Natural killer cell treated with Interleukin-12 subunit alpha and Interleukin-12 subunit beta and Interleukin-15 and Interleukin-18, amount 100 ng/mL, for 72 hours (primary cell): ENCODE results near the gene DKK3. TPM values are rescaled to one million over a fixed set of nuclear protein-coding genes. Genes with fewer than 3 reads are reported as not detected.
A peak's percentile ranks its signal among the peaks of the same experiment; 100 is the strongest.

Experiments used
- ATAC-seq, 2 donors: fragments of 150-1000 bp; cut with Tn5 transposase in 1 of 2; sonication (Bioruptor Pico), chemical (Tn5 transposase) in 1 of 2; 2 replicates each; pipeline ENCODE4 v1.10.0; 2021
- DNase-seq: peaks from one replicate; pipeline ENCODE4 v3.0.0; 2022; ENCODE audit warnings: low spot score
- H3K27ac Mint-ChIP-seq, 2 donors: 1 replicate in 1 of 2; 2 replicates in 1 of 2; pipeline ENCODE4 v1.8.0; 2022; ENCODE audit warnings: mixed read lengths in 2 of 2, mild to moderate bottlenecking in 1 of 2, moderate library complexity in 1 of 2
- H3K27me3 Mint-ChIP-seq, 2 donors: 1 replicate in 1 of 2; 2 replicates in 1 of 2; pipeline ENCODE4 v1.8.0; 2022; ENCODE audit warnings: mixed read lengths in 2 of 2
- H3K36me3 Mint-ChIP-seq: one replicate; pipeline ENCODE4 v1.8.0; 2022; ENCODE audit warnings: mixed read lengths
- H3K4me1 Mint-ChIP-seq, 2 donors: 1 replicate in 1 of 2; 2 replicates in 1 of 2; pipeline ENCODE4 v1.8.0; 2022; ENCODE audit warnings: low read depth in 2 of 2, mixed read lengths in 2 of 2, mild to moderate bottlenecking in 1 of 2
- H3K4me3 Mint-ChIP-seq: one replicate; pipeline ENCODE4 v1.8.0; 2022; ENCODE audit warnings: mixed read lengths
- H3K9me3 Mint-ChIP-seq: 2 replicates; pipeline ENCODE4 v1.8.0; 2022; ENCODE audit warnings: mixed read lengths
- total RNA-seq, 2 donors: library from RNA; stranded (reverse); gene quantifications; one replicate each; pipeline ENCODE4 v1.2.3, GENCODE V29; 2022

The DKK3 gene
- total RNA-seq, 2 donors from 2014 or later, result not detected

DNA sequence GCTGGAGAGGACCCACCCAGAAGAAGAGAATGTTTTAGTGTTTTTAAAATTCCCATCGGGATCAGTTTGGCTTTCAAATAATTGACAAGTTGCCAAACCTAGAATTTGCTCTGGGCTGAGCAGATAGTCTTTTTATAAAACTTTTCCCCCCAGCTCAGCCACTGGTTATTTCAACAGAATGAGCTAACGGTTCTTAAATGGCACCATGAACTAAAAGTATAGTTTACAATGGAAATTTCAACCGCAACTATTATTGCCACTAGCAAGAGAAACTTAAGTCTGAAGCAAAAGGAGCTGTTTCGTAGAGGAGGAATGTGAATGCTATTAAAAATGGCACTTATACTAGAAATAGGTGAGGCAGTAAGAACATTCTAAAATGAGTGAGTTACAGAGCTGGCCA lies 3.4 kb downstream of the DKK3 start:
- Mint-ChIP-seq H3K9me3 (no peaks in the 10 kb centered on the region), H3K4me3 (no peak overlapping the region), H3K4me1 (peaks cover 0 to 4% of the 10 kb centered on the region in 2 donors), H3K36me3 (no peaks in the 10 kb centered on the region), H3K27ac (no peak overlapping the region), H3K27me3 (peaks cover 48 to 52% of the 10 kb centered on the region in 2 donors)
- DNase-seq (no peak), ATAC-seq (no peak)

DNA sequence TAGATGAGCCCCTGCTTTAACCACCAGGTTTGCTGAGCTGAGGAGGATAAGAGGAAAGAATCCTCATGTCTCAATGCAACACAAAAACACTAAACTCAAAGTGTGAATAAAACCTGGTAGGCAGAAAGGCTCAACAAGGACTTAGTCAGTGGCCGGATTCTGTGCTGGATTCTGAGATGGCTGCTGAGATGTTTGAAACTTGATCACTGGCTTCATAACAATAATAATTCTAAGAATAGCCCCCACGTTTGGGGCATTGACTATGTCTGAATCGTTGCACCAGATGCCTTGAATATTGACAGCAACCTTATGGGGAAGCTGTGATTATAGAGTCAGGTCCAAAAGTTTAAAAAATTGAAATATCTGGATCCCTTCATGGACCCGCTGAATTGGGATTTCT lies 4.6 kb downstream of the DKK3 start:
- peaks cover 40 to 43% of the 10 kb centered on the region in 2 donors for H3K27me3 Mint-ChIP-seq
- no peaks in the 10 kb centered on the region for H3K36me3 Mint-ChIP-seq
- H3K27ac Mint-ChIP-seq, result no peak overlapping the region
- DNase-seq (no peak), ATAC-seq (no peak)
- H3K4me1 Mint-ChIP-seq, result peaks cover 0 to under 1% of the 10 kb centered on the region in 2 donors
- no peak overlapping the region for H3K4me3 Mint-ChIP-seq
- no peaks in the 10 kb centered on the region for H3K9me3 Mint-ChIP-seq

DNA sequence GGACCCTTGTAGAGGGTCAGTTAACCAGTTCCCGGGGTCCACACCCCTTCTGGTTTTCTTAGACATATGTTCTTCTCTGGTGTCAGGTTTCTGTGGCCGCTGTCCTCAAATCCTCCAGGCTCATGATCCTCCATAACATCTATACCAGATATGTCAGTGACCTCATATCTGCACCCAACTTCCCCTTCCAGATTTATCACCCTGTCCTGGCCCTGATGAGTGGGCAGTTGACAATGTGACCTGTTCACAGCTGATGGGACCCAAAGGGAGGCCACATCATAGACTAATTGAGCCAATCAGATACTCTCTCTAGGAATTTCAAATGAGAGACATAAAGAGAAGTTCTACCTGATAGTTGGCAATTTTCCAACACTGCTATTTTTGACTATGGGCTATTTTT lies 5.1 kb downstream of the DKK3 start:
- Mint-ChIP-seq H3K27ac (no peak overlapping the region), H3K4me1 (peaks cover 4 to 5% of the 10 kb centered on the region in 2 donors), H3K9me3 (no peaks in the 10 kb centered on the region), H3K4me3 (no peak overlapping the region), H3K36me3 (no peaks in the 10 kb centered on the region), H3K27me3 (peaks cover 40 to 43% of the 10 kb centered on the region in 2 donors)
- DNase-seq, result no peak
- ATAC-seq, result no peak

DNA sequence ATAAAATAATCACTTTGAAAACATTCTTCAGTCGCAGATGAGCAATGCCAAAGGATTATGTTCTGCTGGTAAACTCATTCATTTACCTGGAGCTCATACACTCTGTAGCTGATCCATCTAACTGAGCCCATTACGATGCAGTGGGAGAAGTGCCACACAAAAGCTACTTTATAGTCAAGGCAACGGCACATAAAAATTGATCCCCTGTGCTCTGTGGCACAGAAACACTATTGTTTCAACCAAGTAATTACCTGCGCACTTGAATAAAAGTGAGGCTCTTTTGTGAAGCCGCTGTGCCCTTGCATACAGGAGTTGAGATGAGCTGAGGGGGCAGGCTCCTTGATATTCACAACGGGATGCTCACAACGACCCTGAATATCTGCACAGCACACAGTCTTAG lies 7.2 kb downstream of the DKK3 start:
- peaks cover 5 to 7% of the 10 kb centered on the region in 2 donors for H3K4me1 Mint-ChIP-seq
- H3K36me3 Mint-ChIP-seq, result no peaks in the 10 kb centered on the region
- no peak overlapping the region for H3K4me3 Mint-ChIP-seq
- H3K27ac Mint-ChIP-seq, result no peak overlapping the region
- no peaks in the 10 kb centered on the region for H3K9me3 Mint-ChIP-seq
- DNase-seq (no peak), ATAC-seq (no peak)
- H3K27me3 Mint-ChIP-seq, result peaks cover 24 to 28% of the 10 kb centered on the region in 2 donors

DNA sequence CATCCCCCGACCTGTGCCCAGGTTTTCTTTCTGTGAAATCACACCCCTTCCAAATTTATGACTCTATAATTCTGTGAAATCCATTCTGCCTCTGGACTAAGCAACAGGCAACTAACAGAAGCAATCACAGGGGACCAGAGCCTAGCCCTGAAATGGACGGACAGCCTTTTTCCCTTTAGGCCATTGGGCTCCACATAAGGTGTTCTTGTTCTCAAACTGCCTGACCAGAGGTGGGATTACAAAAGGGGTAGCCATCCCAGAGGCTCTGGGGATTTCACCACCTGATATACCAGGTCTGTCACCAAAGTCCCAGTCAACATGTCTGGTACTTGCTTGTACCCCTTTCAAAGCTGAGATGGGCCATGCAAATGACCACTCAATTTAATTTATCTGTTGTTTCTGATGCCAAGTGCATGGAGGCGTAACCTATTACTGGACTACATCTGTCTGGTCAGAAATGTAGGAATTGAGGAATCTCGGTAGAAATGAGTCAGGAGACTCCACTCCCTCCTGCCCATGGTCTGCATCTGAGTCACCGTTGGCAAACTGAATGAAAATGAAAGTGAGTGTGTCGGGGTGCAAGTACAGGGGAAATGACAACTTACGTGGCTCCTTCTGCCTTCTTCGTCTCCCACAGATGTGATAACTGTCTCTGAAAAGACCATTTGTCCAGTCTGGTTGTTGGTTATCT lies 10.2 kb downstream of the DKK3 start:
- ATAC-seq, result peak in 1 of 2 donors; percentile 68
- no peaks in the 10 kb centered on the region for H3K9me3 Mint-ChIP-seq
- peaks cover 7% of the 10 kb centered on the region in 2 donors for H3K4me1 Mint-ChIP-seq
- no peaks in the 10 kb centered on the region for H3K36me3 Mint-ChIP-seq
- peak overlapping the region; percentile 45 for H3K4me3 Mint-ChIP-seq
- no peak overlapping the region for H3K27ac Mint-ChIP-seq
- DNase-seq, result no peak
- peaks cover 4 to 15% of the 10 kb centered on the region in 2 donors for H3K27me3 Mint-ChIP-seq

DNA sequence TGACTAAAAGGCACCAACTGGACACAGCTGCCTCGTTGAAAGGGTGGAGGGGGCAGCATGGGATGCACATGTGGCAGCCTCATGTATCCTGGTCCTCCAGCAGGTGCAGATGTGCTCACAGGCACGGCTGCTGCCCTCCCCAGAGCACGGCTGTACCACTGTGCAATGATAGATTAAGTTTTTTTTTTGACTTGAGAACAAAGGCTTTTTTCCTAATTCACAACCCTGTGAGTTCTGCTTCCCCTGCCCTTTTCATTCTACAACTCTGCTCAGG lies 11.4 kb downstream of the DKK3 start:
- no peak overlapping the region for H3K4me3 Mint-ChIP-seq

DNA sequence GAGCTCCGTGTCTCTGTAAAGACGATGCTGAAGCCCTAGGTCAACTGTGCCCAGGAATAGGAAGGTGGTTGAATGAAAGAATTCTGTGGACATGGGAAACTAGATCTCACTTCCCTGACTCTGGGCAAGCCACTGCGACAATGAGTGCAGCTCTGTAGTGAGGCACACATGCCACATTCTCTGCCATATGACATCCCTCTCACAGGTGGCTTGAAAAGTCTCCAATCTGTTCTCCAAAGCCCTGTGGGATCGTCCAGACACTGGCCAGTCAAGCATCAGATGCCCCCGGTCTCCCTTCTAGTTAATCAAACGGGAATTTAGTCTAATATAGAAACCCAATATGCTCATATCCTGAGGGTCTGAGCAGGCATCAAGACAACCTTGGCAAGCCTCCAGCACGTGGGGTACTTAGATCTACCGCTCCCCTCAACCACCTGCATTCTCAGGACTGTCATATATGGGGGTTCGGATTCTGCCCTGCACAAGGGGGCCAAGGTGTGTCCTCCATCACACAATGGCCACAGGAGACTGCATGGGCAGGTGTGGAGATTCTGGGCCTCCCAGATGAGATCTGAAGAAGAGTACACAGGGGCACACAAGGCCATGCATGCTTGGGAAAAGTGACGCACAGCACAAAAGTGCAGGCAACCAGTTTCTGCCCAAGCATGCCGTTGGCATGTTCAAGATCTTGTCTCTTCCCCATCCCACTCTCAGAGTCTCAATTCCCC lies 11.9 kb downstream of the DKK3 start:
- Mint-ChIP-seq H3K27me3 (peaks cover 0 to 19% of the 10 kb centered on the region in 2 donors), H3K27ac (no peak overlapping the region), H3K4me3 (no peak overlapping the region), H3K36me3 (no peaks in the 10 kb centered on the region), H3K9me3 (no peaks in the 10 kb centered on the region), H3K4me1 (peaks cover 7% of the 10 kb centered on the region in 2 donors)
- DNase-seq (no peak), ATAC-seq (no peak)

More for the DNA sequence above, 11.4 kb downstream of the DKK3 start:
- H3K4me1 Mint-ChIP-seq, result peaks cover 7% of the 10 kb centered on the region in 2 donors
- no peaks in the 10 kb centered on the region for H3K36me3 Mint-ChIP-seq
- ATAC-seq, result no peak
- no peak for DNase-seq
- peaks cover 0 to 16% of the 10 kb centered on the region in 2 donors for H3K27me3 Mint-ChIP-seq
- H3K9me3 Mint-ChIP-seq, result no peaks in the 10 kb centered on the region
- H3K27ac Mint-ChIP-seq, result no peak overlapping the region

DNA sequence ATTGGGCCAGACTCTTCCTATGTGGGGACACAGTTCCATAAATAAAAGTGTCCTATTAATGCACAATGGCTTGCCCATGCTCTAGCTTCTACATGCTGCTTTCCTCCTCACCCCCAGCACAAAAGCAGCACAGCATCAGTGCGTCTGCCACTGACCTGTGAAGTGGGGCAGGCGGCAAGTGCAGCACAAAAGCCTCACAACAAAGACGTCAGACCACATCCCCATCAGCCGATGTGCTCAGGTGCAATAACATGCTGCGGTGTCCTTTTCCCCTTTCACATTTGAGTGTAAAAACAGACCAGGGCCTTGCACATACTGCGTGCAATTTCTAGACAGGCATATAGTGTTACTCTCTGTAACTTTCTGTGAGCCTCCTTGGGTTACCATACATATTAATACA lies 12.8 kb downstream of the DKK3 start:
- H3K9me3 Mint-ChIP-seq, result no peaks in the 10 kb centered on the region
- peak in 1 of 2 donors; percentile 34 for ATAC-seq
- peaks cover 7% of the 10 kb centered on the region in 2 donors for H3K4me1 Mint-ChIP-seq
- no peak overlapping the region for H3K4me3 Mint-ChIP-seq
- H3K27ac Mint-ChIP-seq, result no peak overlapping the region
- no peaks in the 10 kb centered on the region for H3K36me3 Mint-ChIP-seq
- peaks cover 0 to 18% of the 10 kb centered on the region in 2 donors for H3K27me3 Mint-ChIP-seq
- no peak for DNase-seq

DNA sequence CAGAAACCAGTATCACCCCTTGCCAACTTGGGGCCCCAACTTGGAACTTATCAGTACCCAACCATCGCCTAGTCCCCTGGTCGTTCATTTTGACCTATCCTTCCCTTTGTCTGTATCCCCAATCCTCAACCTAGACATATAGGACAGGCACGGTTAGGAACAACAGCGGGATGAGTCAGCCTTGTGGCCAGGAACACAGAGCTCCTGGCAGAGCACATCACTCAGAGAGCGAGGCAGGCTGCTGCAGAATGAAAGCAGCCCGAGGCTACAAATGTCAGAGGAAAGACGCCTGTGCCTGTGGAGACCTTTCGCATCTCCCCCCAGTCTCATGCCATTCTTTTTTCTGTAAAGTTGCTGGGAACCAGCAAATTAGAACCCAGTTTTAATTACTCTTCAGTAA lies 14.6 kb downstream of the DKK3 start:
- no peaks in the 10 kb centered on the region for H3K36me3 Mint-ChIP-seq
- ATAC-seq, result no peak
- H3K27me3 Mint-ChIP-seq, result peaks cover 0 to 20% of the 10 kb centered on the region in 2 donors
- no peak overlapping the region for H3K27ac Mint-ChIP-seq
- no peak overlapping the region for H3K4me3 Mint-ChIP-seq
- H3K9me3 Mint-ChIP-seq, result no peaks in the 10 kb centered on the region
- DNase-seq, result no peak
- peaks cover 7% of the 10 kb centered on the region in 2 donors for H3K4me1 Mint-ChIP-seq

DNA sequence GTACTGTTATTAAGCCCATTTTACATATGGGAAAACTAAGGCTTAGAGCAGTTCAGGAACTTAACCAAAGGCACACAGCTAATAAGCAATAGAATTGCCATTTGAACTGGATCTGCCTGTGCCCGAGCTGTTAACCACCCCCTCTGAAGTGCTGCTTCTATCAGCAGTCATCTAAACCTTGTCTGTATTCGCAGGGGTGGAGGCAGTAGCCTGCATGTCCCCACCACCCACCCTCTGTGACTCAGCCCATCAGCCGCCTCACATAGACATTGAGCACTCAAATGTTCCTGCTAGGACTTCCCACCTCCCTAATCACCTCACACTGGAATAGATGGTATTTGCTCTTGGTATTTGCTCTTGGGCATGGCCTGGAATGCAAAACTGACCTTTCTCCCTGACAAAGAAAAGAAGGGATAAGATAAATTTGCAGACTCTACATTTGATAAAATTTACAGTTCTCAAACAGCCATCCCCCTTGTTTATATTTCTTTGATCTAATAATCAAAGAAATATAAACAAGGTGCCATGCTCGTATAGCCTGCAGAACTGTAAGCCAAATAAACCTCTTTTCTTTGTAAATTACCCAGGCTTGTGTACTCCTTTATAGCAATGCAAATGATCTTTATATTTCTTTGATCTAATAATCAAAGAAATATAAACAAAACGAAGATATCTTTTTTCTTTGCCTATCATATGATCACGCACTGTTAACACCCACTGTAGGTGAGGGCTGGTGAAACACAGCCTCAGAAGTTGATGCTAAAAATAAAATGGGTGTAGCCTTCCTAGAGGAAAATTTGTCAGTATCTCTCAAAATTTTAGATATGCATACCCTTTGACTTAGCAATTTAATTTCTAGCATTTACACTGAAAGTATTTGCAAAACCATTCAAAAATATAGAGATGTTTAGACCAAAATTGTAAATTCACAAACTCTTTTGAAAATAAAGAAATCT lies 15.9 kb downstream of the DKK3 start:
- ATAC-seq (no peak), DNase-seq (no peak)
- Mint-ChIP-seq H3K27ac (no peak overlapping the region), H3K4me3 (no peak overlapping the region), H3K9me3 (no peaks in the 10 kb centered on the region), H3K27me3 (peaks cover 0 to 20% of the 10 kb centered on the region in 2 donors), H3K36me3 (no peaks in the 10 kb centered on the region), H3K4me1 (peaks cover 0 to 7% of the 10 kb centered on the region in 2 donors)

DNA sequence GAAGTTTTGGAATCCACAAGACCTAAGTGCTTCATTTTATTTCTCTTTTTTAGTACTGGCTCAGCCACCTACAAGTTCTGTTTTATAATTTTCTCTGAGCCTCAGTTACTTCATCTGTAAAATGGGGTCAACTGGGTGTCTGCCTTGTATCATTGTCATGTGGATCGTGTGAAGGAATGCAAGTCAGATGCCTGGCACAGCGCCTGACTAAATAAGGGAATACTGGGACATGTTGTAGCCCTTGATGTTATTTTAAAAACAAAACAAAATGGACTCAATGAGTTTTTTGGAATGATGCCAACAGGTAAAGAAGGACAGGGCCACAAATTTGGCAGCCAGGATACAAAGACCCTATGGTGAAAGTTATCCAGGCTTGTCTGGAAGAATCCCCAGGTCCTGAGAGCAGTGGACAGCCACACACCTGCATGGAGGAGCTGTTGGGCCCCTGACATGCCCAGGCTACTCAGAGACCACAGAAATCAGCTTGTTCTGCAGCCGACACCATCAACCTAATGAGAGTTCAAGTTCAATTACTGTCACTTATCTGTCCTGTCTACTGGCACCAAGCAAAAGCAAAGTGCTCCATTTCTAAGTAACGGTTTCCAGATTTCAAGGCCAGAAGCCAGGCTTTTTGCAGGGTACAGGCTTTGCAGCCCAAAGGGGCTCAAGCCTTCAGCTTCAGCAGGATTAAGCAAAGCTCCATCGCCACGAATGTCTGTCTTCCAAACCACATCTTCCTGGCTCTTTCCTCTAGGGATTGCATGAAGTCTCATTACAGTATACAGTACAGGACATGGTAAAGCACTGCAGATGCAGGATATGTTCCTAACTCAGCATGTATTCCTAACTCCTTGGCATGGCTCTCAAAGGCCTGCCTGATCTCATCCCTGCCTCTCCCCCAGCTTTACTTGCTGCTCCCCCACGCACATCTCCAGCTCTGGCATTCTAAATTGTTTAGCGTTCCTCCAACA lies 18.4 kb downstream of the DKK3 start:
- Mint-ChIP-seq H3K4me1 (peaks cover 0 to 5% of the 10 kb centered on the region in 2 donors), H3K4me3 (no peak overlapping the region), H3K27ac (no peak overlapping the region)

DNA sequence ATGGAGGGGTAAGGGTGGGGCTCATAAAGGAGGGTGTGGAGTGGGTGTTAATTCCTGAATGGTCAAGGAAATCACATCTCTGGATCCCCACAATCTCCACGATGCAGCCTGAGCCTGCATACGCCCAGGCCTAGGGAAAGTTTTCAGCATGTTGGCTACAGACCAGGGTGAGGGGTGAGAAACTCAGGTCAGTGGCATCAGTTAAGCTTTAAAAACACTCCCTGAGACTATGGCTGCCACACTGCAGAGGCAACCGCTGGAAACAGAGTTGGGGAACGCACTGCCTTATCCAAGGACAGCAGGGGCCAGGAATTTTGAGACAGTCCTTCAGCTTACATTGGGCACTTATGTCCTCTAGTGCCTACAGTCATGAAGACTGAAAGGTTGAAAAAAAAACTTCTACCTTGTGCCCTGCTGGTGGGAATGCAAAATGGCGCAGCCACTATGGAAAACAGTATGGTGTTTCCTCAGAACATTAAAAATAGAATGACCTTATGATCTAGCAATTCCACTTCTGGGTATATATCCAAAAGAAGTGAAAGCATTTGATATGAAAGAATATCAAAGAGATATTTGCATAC lies 19.7 kb downstream of the DKK3 start:
- Mint-ChIP-seq H3K4me1 (peaks cover 0 to 5% of the 10 kb centered on the region in 2 donors), H3K27me3 (peaks cover 0 to 16% of the 10 kb centered on the region in 2 donors), H3K4me3 (no peak overlapping the region), H3K9me3 (no peaks in the 10 kb centered on the region), H3K27ac (no peak overlapping the region), H3K36me3 (no peaks in the 10 kb centered on the region)
- no peak for DNase-seq
- ATAC-seq, result no peak

More for the DNA sequence above, 18.4 kb downstream of the DKK3 start:
- DNase-seq, result no peak
- Mint-ChIP-seq H3K36me3 (no peaks in the 10 kb centered on the region), H3K27me3 (peaks cover 0 to 20% of the 10 kb centered on the region in 2 donors), H3K9me3 (no peaks in the 10 kb centered on the region)
- no peak for ATAC-seq
